ENCODE measurements around the gene HMCN2. TPM values are rescaled to one million over a fixed set of nuclear protein-coding genes. Genes with fewer than 3 reads are reported as not detected.

The HMCN2 gene
- total RNA-seq, 1 experiment from 2014 or later: 8.6 TPM

- no peaks in the 10 kb centered on the region for H4K20me1 ChIP-seq (ENCODE audit: control insufficient read depth, insufficient read depth, insufficient read length)
- no peak overlapping the region for H2BK5ac ChIP-seq (ENCODE audit: insufficient read length, low read length)
- H3K27me3 ChIP-seq (ENCODE audit: insufficient read depth, low read length): no peaks in the 10 kb centered on the region
- DNase-seq: peak; percentile 60
- no peaks in the 10 kb centered on the region for H3K79me2 ChIP-seq (ENCODE audit: insufficient read depth, low read length)
- Mint-ChIP-seq H3K36me3 (ENCODE audit: insufficient read depth in 1 of 3, low read depth in 3 of 3) (peaks cover 0 to 5% (median 2%) of the 10 kb centered on the region in 3 experiments; a peak in 2 of 7 replicates), H3K27me3 (ENCODE audit: low read depth) (peaks cover 12% of the 10 kb centered on the region), H3K27ac (peak overlapping the region in 1 of 3 experiments; percentile 84; a peak in 1 of 7 replicates), H3K4me3 (no peak overlapping the region), H3K9me3 (no peaks in the 10 kb centered on the region), H3K4me1 (peaks cover 14 to 18% of the 10 kb centered on the region in 2 experiments)
- H2BK120ac ChIP-seq (ENCODE audit: low read depth, low read length, poor library complexity, severe bottlenecking): no peak overlapping the region
- H3K4ac ChIP-seq (ENCODE audit: low read depth, low read length): no peak overlapping the region
- no peak overlapping the region for H4K8ac ChIP-seq (replicated peaks; ENCODE audit: insufficient read length, low read depth, low read length)
- peaks cover 3% of the 10 kb centered on the region; the same call in 1 of the 2 replicates for H3K4me1 ChIP-seq (ENCODE audit: insufficient read depth, low read length)
- no peak overlapping the region; the same call in 1 of the 2 replicates for H3K14ac ChIP-seq (ENCODE audit: insufficient read depth, low read length)
- no peak overlapping the region for H2BK15ac ChIP-seq (ENCODE audit: low read depth, low read length)
- H4K91ac ChIP-seq (ENCODE audit: insufficient read length, low read depth, low read length): no peak overlapping the region
- no peak overlapping the region for H3K27ac ChIP-seq (ENCODE audit: insufficient read length, low read depth, low read length)
- no peaks in the 10 kb centered on the region for H3K9me3 ChIP-seq (ENCODE audit: control insufficient read depth, low read depth, low read length)
- H3K23me2 ChIP-seq (ENCODE audit: insufficient read length, low read depth, low read length, poor library complexity, severe bottlenecking): no peaks in the 10 kb centered on the region
- H2BK12ac ChIP-seq (ENCODE audit: insufficient read length, low read depth, low read length): no peak overlapping the region
- H3K9ac ChIP-seq (ENCODE audit: extremely low read depth, insufficient read length, low read length): no peak overlapping the region
- no peak overlapping the region for H3K4me2 ChIP-seq (ENCODE audit: insufficient read depth, insufficient read length, low read length)
- no peak overlapping the region for H3K18ac ChIP-seq (ENCODE audit: insufficient read length, low read depth, low read length)
- H3K79me1 ChIP-seq (ENCODE audit: insufficient read depth, low read depth, low read length, poor library complexity, severe bottlenecking): no peaks in the 10 kb centered on the region
- no peak overlapping the region for H3K23ac ChIP-seq (ENCODE audit: insufficient read length, low read depth, low read length)
- H2AK5ac ChIP-seq (ENCODE audit: insufficient read length, low read length): no peak overlapping the region
- no peak overlapping the region for H3T11ph ChIP-seq (ENCODE audit: low read length)
- no peak overlapping the region for H2AFZ ChIP-seq (ENCODE audit: low read length)
- TF ChIP-seq, protein P1, sequence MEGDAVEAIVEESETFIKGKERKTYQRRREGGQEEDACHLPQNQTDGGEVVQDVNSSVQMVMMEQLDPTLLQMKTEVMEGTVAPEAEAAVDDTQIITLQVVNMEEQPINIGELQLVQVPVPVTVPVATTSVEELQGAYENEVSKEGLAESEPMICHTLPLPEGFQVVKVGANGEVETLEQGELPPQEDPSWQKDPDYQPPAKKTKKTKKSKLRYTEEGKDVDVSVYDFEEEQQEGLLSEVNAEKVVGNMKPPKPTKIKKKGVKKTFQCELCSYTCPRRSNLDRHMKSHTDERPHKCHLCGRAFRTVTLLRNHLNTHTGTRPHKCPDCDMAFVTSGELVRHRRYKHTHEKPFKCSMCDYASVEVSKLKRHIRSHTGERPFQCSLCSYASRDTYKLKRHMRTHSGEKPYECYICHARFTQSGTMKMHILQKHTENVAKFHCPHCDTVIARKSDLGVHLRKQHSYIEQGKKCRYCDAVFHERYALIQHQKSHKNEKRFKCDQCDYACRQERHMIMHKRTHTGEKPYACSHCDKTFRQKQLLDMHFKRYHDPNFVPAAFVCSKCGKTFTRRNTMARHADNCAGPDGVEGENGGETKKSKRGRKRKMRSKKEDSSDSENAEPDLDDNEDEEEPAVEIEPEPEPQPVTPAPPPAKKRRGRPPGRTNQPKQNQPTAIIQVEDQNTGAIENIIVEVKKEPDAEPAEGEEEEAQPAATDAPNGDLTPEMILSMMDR (conservative IDR thresholded peaks at IDR 0.05): no peak
- H3K56ac ChIP-seq (ENCODE audit: insufficient read length, low read depth, low read length): no peak overlapping the region
- WGBS (ENCODE audit: extremely low coverage, insufficient read length, low lambda C conversion rate): no CpG with 5 or more reads among the region's 10 CpGs
- no peak overlapping the region for H4K5ac ChIP-seq (ENCODE audit: insufficient read length, low read depth, low read length)
- no peak overlapping the region for H2BK20ac ChIP-seq (ENCODE audit: low read depth, low read length, poor library complexity, severe bottlenecking)
Observed at GRCh38 chr9:130426883-130427282, 161.3 kb downstream of the HMCN2 start.

Data from H9 (cell line).